VCaP (cell line): ENCODE results near the gene COQ8A.
"Not testable (repeated sequence)": the region's sequence is repeated elsewhere in the genome, so short reads cannot be mapped to it uniquely, and the experiment has no call there.

ENCODE experiments used
- H3K27ac ChIP-seq: fragments of 450-650 bp; 2 replicates; pipeline ENCODE4 v1.5.1; 2017
- CTCF ChIP-seq: fragments of 450-650 bp; conservative IDR thresholded peaks from 2 replicates; pipeline ENCODE4 v1.5.1; 2017; ENCODE audit warnings: mild to moderate bottlenecking, moderate library complexity

The COQ8A gene

GRCh38 chr1:226921504-226921903 is 18.6 kb upstream of the COQ8A start:
- no peak for TF ChIP-seq CTCF
- H3K27ac ChIP-seq = no peak overlapping the region

- H3K27ac ChIP-seq = not testable (repeated sequence)
These were observed 10.6 kb upstream of the COQ8A start for GRCh38 chr1:226929260-226930111.

- H3K27ac ChIP-seq = no peak overlapping the region
- TF ChIP-seq CTCF = no peak
These were observed 5.4 kb upstream of the COQ8A start for GRCh38 chr1:226934483-226935237.

DNA sequence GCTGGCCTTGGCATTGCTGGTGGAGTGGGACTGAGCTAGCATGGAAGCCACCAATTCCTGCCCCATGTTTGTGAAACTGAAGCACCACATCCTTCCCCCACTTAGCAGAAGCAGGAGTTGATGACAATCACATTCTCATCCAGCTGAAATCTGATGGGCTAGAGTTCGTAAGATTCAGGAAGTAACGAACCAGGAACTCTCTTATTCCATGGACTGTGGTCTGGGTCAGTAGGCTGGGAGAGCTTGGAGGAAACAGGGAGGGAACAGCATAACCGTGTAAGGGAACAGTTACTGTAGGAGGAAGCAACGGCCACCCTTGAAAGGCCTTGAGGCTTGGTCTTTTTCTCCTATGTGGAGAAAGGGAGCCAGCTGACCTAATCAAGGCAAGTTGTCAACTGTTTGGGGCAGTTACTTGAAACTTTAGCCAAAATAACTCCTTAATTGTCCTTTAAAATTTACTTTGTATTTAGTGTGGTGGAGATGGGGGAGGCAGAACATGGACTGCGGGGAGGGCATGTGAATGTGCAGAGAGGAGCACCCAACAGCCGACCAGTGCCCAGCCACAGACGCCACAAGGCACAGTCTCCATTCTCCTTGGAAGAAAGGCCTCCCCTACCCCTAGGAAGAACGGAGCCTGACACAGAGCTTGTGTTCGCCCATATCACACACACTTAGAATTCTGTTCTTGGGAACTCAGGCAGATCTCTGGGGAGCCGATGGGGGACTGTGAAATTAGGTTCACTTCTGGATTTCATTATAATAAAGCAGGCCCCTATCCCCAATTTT is 2.0 kb upstream of the COQ8A start:
- TF ChIP-seq CTCF = no peak
- peak overlapping the region; percentile 98 for H3K27ac ChIP-seq

DNA sequence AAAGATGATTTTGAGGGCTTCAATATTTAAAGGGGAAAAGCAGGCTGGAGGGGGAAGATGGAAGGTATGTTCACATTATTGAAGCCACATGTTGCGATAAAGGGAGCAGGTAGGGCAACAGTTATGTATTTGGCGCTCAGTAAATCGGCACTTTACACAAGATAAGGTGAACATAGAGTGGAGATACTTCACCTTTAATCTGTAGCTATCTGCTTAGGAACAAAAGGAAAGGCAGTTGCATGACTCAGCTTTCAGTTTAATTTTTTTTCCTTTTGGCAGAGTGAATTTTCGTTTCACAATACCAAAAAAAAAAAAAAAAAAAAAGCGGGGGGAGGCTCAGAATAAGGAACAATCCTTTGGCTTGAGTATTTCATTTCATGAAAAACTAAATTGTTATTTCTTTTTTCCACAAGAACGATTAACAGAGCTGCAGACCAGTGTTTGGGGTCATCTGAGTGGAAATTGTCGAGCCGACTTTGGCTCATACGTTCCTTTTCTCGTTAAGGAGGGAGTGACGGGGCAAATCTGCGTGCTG is 1.1 kb upstream of the COQ8A start:
- TF ChIP-seq CTCF = no peak
- peak overlapping the region; percentile 98 for H3K27ac ChIP-seq

DNA sequence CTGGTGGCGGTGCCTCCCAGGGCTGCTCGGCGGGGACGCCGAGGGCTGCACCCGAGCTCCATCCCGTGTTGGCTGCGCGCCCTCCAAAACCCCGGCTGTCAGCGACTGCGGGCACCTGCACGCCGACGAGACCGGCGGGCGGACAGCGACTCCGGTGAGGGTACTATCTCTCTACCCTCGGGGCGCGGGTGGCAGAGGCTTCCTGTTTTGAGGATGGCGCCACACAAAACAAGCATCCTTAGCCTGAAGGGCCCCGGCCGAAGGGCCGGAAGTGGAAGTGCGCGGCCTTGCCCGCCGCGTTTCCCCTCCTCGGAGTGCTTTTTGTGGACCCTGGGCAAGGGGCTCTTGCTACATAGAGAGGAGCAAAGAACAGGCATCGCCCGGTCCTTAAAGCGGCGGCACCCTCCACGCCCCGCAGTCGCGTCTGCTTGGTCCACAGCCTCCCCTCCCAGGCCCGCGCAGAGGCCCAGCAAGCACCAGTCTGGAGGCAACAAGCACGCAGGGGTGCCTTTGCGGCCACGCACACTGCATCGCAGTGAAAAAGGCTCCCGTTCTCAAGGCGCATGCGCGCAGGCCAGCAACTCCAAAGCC is 561 bp upstream of the COQ8A start:
- TF ChIP-seq CTCF = no peak
- H3K27ac ChIP-seq = peak overlapping the region; percentile 98

- TF ChIP-seq CTCF = no peak
- H3K27ac ChIP-seq = peak overlapping the region; percentile 98
These were observed 643 bp downstream of the COQ8A start for GRCh38 chr1:226940806-226941067.
